GM19240 (cell line): ENCODE results near the gene DONSON.

ENCODE experiments used
- DNase-seq: peaks from one replicate; pipeline ENCODE4 v3.0.0; 2011; ENCODE audit warnings: low spot score; ENCODE audit not compliant: insufficient read length

Gene DONSON

GRCh38 chr21:33541756-33542639 lies 46.5 kb downstream of the DONSON start, which contains the start of gene GART:
Gene GART (minus strand): TSS chr21:33542117. CDS start chr21:33539315, 2,802 bp downstream.
- peak; percentile 42 for DNase-seq

GRCh38 chr21:33541105-33541711 lies 47.3 kb downstream of the DONSON start:
- no peak for DNase-seq

GRCh38 chr21:33540711-33541104 lies 47.8 kb downstream of the DONSON start:
- no peak for DNase-seq

GRCh38 chr21:33539616-33540015 lies 48.9 kb downstream of the DONSON start:
- no peak for DNase-seq

GRCh38 chr21:33537212-33537611 lies 51.3 kb downstream of the DONSON start:
- no peak for DNase-seq

- no peak for DNase-seq
Measured at GRCh38 chr21:33531007-33531406, 57.5 kb downstream of the DONSON start.
